ENCODE measurements around the gene OSBPL6. TPM values are rescaled to one million over a fixed set of nuclear protein-coding genes. Genes with fewer than 3 reads are reported as not detected.

OSBPL6 gene
- total RNA-seq, 4 donors from 2014 or later: 1.5 to 4.0 (median 3.1) TPM

DNA sequence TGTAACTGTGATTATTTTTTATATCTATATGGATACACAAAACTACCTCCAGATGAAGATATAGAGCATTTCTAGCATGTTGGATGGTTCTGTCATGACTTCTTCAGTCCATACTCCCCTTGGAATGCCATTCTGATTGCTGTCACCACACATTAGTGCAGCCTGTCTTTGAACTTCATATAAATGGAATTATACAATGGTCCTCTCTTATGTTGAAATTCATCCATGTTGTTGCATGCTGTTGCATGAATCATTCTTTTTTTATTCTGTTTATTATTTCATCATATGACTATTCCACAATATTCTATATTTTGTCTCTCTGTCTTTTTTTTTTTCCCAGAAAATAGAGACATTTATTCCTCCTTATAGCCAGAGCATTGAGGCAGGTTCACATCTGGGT lies 74.1 kb downstream of the OSBPL6 start:
- Histone ChIP-seq H3K9me3 (no peaks in the 10 kb centered on the region), H3K4me1 (peaks cover 0 to 24% (median 3%) of the 10 kb centered on the region in 3 donors), H3K36me3 (no peaks in the 10 kb centered on the region), H3K27me3 (no peaks in the 10 kb centered on the region), H3K27ac (no peak overlapping the region), H3K4me3 (no peak overlapping the region)
- ATAC-seq: no peak
- TF ChIP-seq EP300 (IDR thresholded peaks at IDR 0.05): no peak

- Histone ChIP-seq H3K36me3 (no peaks in the 10 kb centered on the region), H3K27ac (no peak overlapping the region), H3K9me3 (no peaks in the 10 kb centered on the region), H3K4me1 (peaks cover 0 to 29% (median 3%) of the 10 kb centered on the region in 3 donors), H3K4me3 (no peak overlapping the region), H3K27me3 (no peaks in the 10 kb centered on the region)
- WGBS, 2 donors (ENCODE audit: low coverage in 1 of 2): 87 to 100% methylated on average over 3 of the region's 5 CpGs
- TF ChIP-seq POLR2AphosphoS5 (IDR thresholded peaks at IDR 0.05): no peak
- TF ChIP-seq, protein P1, sequence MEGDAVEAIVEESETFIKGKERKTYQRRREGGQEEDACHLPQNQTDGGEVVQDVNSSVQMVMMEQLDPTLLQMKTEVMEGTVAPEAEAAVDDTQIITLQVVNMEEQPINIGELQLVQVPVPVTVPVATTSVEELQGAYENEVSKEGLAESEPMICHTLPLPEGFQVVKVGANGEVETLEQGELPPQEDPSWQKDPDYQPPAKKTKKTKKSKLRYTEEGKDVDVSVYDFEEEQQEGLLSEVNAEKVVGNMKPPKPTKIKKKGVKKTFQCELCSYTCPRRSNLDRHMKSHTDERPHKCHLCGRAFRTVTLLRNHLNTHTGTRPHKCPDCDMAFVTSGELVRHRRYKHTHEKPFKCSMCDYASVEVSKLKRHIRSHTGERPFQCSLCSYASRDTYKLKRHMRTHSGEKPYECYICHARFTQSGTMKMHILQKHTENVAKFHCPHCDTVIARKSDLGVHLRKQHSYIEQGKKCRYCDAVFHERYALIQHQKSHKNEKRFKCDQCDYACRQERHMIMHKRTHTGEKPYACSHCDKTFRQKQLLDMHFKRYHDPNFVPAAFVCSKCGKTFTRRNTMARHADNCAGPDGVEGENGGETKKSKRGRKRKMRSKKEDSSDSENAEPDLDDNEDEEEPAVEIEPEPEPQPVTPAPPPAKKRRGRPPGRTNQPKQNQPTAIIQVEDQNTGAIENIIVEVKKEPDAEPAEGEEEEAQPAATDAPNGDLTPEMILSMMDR (IDR thresholded peaks at IDR 0.05): no peak
- no peak for TF ChIP-seq POLR2A (IDR thresholded peaks at IDR 0.05)
- no peak for TF ChIP-seq EP300 (IDR thresholded peaks at IDR 0.05)
- ATAC-seq: no peak
Measured at GRCh38 chr2:178269438-178270224, 75.3 kb downstream of the OSBPL6 start.

DNA sequence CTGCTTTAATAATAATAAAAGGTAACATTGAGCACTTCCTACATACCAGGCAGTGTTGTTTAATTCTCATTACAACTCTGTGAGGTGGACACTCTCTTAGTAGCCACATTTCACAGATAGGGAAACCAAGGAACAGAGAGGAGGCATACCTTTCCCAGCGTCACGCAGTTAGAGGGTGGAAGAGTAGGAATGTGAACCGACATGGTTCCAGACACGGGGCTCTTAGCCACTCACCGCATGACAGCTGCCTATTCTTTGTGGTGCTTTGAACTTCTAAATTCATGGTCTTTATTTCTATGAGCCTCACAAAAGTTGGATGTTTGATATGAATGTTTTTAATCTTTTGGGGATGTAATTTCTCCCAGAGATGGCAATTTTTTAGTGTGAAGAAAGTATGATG lies 76.0 kb downstream of the OSBPL6 start:
- Histone ChIP-seq H3K27me3 (no peaks in the 10 kb centered on the region), H3K36me3 (no peaks in the 10 kb centered on the region), H3K9me3 (no peaks in the 10 kb centered on the region), H3K27ac (no peak overlapping the region), H3K4me3 (no peak overlapping the region), H3K4me1 (peaks cover 0 to 29% (median 3%) of the 10 kb centered on the region in 3 donors)
- WGBS, 2 donors (ENCODE audit: low coverage in 1 of 2): 91 to 98% methylated on average over 5 of the region's 5 CpGs
- TF ChIP-seq POLR2A (IDR thresholded peaks at IDR 0.05) (no peak), POLR2AphosphoS5 (IDR thresholded peaks at IDR 0.05) (no peak), EP300 (IDR thresholded peaks at IDR 0.05) (no peak)
- TF ChIP-seq, protein P1 (IDR thresholded peaks at IDR 0.05): no peak
- ATAC-seq: no peak

DNA sequence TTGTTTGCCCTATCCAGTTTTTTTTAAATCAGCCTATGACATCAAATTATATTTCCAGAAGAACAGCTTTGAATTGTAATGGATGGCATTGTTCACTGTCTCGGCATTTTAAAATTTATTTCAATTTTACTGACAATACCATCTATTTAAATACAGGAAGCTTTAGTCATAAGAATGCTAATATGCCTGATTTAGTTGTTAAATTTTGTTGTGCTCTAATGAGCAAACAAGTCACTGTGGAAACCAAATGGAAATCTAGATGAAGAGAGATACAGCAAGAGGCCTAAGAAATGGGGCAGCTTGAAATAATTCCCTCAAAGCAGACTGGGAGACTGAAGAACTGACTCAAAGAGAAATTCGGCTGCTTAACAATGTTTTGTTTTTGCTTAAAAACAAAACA lies 76.8 kb downstream of the OSBPL6 start:
- no peak for ATAC-seq
- TF ChIP-seq POLR2A (IDR thresholded peaks at IDR 0.05) (no peak), EP300 (IDR thresholded peaks at IDR 0.05) (no peak), POLR2AphosphoS5 (IDR thresholded peaks at IDR 0.05) (no peak)
- TF ChIP-seq, protein P1 (IDR thresholded peaks at IDR 0.05): no peak
- Histone ChIP-seq H3K4me3 (no peak overlapping the region), H3K36me3 (no peaks in the 10 kb centered on the region), H3K9me3 (no peaks in the 10 kb centered on the region), H3K4me1 (peaks cover 0 to 29% (median 3%) of the 10 kb centered on the region in 3 donors), H3K27ac (no peak overlapping the region), H3K27me3 (no peaks in the 10 kb centered on the region)
- WGBS, 2 donors (ENCODE audit: low coverage in 1 of 2): 73 to 84% methylated on average over 2 of the region's 2 CpGs

GRCh38 chr2:178271629-178272333 lies 77.5 kb downstream of the OSBPL6 start:
- Histone ChIP-seq H3K4me3 (no peak overlapping the region), H3K9me3 (no peaks in the 10 kb centered on the region), H3K4me1 (peaks cover 0 to 29% (median 3%) of the 10 kb centered on the region in 3 donors), H3K27ac (peak overlapping the region in 3 of 4 donors; percentile 22 to 64 (median 44)), H3K27me3 (no peaks in the 10 kb centered on the region), H3K36me3 (no peaks in the 10 kb centered on the region)
- WGBS, 2 donors (ENCODE audit: low coverage in 1 of 2): 43 to 57% methylated on average over 2 to 3 of the region's 3 CpGs
- ATAC-seq: peak; percentile 83
- TF ChIP-seq POLR2AphosphoS5 (IDR thresholded peaks at IDR 0.05): peak; percentile 56
- TF ChIP-seq, protein P1 (IDR thresholded peaks at IDR 0.05): no peak
- TF ChIP-seq POLR2A (IDR thresholded peaks at IDR 0.05): no peak
- TF ChIP-seq EP300 (IDR thresholded peaks at IDR 0.05): no peak

Measured in gastroesophageal sphincter (tissue), 4 donors.